OCI-LY7 (cell line): ENCODE measurements around the gene ANK3. TPM values are rescaled to one million over a fixed set of nuclear protein-coding genes. Genes with fewer than 3 reads are reported as not detected.

Source experiments
- BruUV-seq: library from RNA; stranded (reverse); fragments of 400-500 nt; replicated peaks from 2 replicates; lab custom pipeline; 2021; lab: Mats Ljungman, UMichigan
- CTCF ChIA-PET: fragments of 300-600 bp; sonication (Branson Sonifier 250); formaldehyde crosslinking; loops from one replicate; lab custom pipeline; 2022; ENCODE audit warnings: antibody characterized with exemption; ENCODE audit not compliant: unreplicated experiment; lab: Charles Lee
- POLR2A ChIA-PET: fragments of 300-600 bp; sonication (Branson Sonifier 250); formaldehyde crosslinking; loops from one replicate; lab custom pipeline; 2022; ENCODE audit warnings: antibody characterized with exemption; lab: Charles Lee
- DNase-seq: peaks from one replicate; pipeline ENCODE4 v3.0.0-alpha.2; 2015; ENCODE audit warnings: low spot score
- H2AFZ ChIP-seq: fragments of 200-600 bp; sonication (generic), shearing (Covaris generic); 2 replicates; pipeline ENCODE4 v1.6.1; 2014; ENCODE audit warnings: mild to moderate bottlenecking, antibody characterized with exemption, low read length, moderate library complexity
- H3K27ac ChIP-seq: fragments of 200-600 bp; sonication (generic); 2 replicates; pipeline ENCODE4 v1.5.1; 2014; ENCODE audit warnings: mixed run types, low read depth, mild to moderate bottlenecking, moderate library complexity, low read length, inconsistent platforms; ENCODE audit not compliant: poor library complexity, severe bottlenecking
- H3K36me3 ChIP-seq: fragments of 200-600 bp; sonication (generic); 2 replicates; pipeline ENCODE4 v1.6.1; 2014; ENCODE audit warnings: mild to moderate bottlenecking, antibody characterized with exemption, low read length, moderate library complexity, mixed read lengths; ENCODE audit not compliant: insufficient read depth
- H3K4me1 ChIP-seq: fragments of 200-600 bp; sonication (generic); 2 replicates; pipeline ENCODE4 v1.5.1; 2014; ENCODE audit warnings: mild to moderate bottlenecking, low read length; ENCODE audit not compliant: insufficient read depth, poor library complexity, severe bottlenecking
- H3K4me2 ChIP-seq: fragments of 200-600 bp; sonication (generic); 2 replicates; pipeline ENCODE4 v1.6.1; 2014; ENCODE audit warnings: mild to moderate bottlenecking, low read length
- H3K4me3 ChIP-seq: fragments of 200-600 bp; sonication (generic); 2 replicates; pipeline ENCODE4 v1.5.1; 2014; ENCODE audit warnings: mild to moderate bottlenecking, low read depth, low read length; ENCODE audit not compliant: poor library complexity, severe bottlenecking
- H3K79me2 ChIP-seq: fragments of 200-600 bp; sonication (generic); 2 replicates; pipeline ENCODE4 v1.6.1; 2016; ENCODE audit warnings: low read depth, mild to moderate bottlenecking, low read length, moderate library complexity, mixed read lengths; ENCODE audit not compliant: insufficient read depth
- H3K9me2 ChIP-seq: fragments of 200-600 bp; sonication (generic); 2 replicates; pipeline ENCODE4 v1.6.1; 2016; ENCODE audit warnings: mild to moderate bottlenecking, low read length, mixed read lengths; ENCODE audit not compliant: insufficient read depth
- H3K9me3 ChIP-seq: fragments of 200-600 bp; sonication (generic); 2 replicates; pipeline ENCODE4 v1.6.1; 2014; ENCODE audit warnings: mild to moderate bottlenecking, mixed run types, low read length, mixed read lengths
- H4K20me1 ChIP-seq: fragments of 200-600 bp; sonication (generic); 2 replicates; pipeline ENCODE4 v1.6.1; 2014; ENCODE audit warnings: mild to moderate bottlenecking, antibody characterized with exemption, low read length, moderate library complexity, mixed read lengths; ENCODE audit not compliant: insufficient read depth
- CTCF ChIP-seq: fragments of 200-600 bp; sonication (generic); conservative IDR thresholded peaks from 2 replicates; pipeline ENCODE4 v1.5.1; 2014; ENCODE audit warnings: mild to moderate bottlenecking, antibody characterized with exemption, low read length, moderate library complexity, mixed read lengths
- EZH2phosphoT487 ChIP-seq: fragments of 200-600 bp; sonication (generic); IDR thresholded peaks from 2 replicates; pipeline ENCODE4 v1.6.1; 2018; ENCODE audit warnings: low read depth, borderline replicate concordance, mild to moderate bottlenecking, mixed run types, antibody characterized with exemption, low read length, moderate library complexity, mixed read lengths
- intact Hi-C: fragments of 100-400 bp; cut with micrococcal nuclease; formaldehyde crosslinking; loops from one replicate; pipeline ENCODE4 v1.10.0; 2022; ENCODE audit not compliant: unreplicated experiment
- total RNA-seq, 2 experiments: library from RNA; depleted of rRNA in 1 of 2; stranded (reverse); fragments of >200 nt in 1 of 2; shearing (Covaris generic) in 1 of 2; gene quantifications; 2 replicates each; pipeline ENCODE4 v1.2.3, GENCODE V29; 2014 to 2022

Gene ANK3
- total RNA-seq, 2 experiments from 2014 or later, result 0.13 to 0.49 TPM

- no peaks in the 10 kb centered on the region for H3K79me2 ChIP-seq
- H2AFZ ChIP-seq, result no peak overlapping the region
- H3K27ac ChIP-seq, result no peak overlapping the region
- BruUV-seq, result no TSS peak
- no peaks in the 10 kb centered on the region for H4K20me1 ChIP-seq
- H3K4me2 ChIP-seq, result no peak overlapping the region
- no peak overlapping the region for H3K4me3 ChIP-seq
- no peaks in the 10 kb centered on the region for H3K36me3 ChIP-seq
- POLR2A ChIA-PET, result interaction anchor here (0.6 to 1.5 kb wide), 2 partner anchors 14 to 216 kb away, joined by 3 to 4 read pairs; no protein-coding TSS in a partner anchor
- H3K9me2 ChIP-seq, result no peaks in the 10 kb centered on the region
- no peak for TF ChIP-seq EZH2phosphoT487
- TF ChIP-seq CTCF, result no peak
- DNase-seq, result no peak
- intact Hi-C loops, result no loop called here
- H3K4me1 ChIP-seq, result no peaks in the 10 kb centered on the region
- CTCF ChIA-PET, result no interaction called here
- no peaks in the 10 kb centered on the region for H3K9me3 ChIP-seq
These were observed 361.6 kb downstream of the ANK3 start for GRCh38 chr10:60028081-60028480.

GRCh38 chr10:60025279-60025678, 364.4 kb downstream of the ANK3 start:
- BruUV-seq, result no TSS peak
- CTCF ChIA-PET, result no interaction called here
- H3K27ac ChIP-seq, result no peak overlapping the region

More at GRCh38 chr10:60025279-60025678, 364.4 kb downstream of the ANK3 start:
- Histone ChIP-seq H3K36me3 (no peaks in the 10 kb centered on the region), H3K79me2 (no peaks in the 10 kb centered on the region), H3K4me3 (no peak overlapping the region), H3K4me1 (no peaks in the 10 kb centered on the region), H3K9me2 (no peaks in the 10 kb centered on the region), H3K4me2 (no peak overlapping the region), H4K20me1 (no peaks in the 10 kb centered on the region), H3K9me3 (no peaks in the 10 kb centered on the region), H2AFZ (no peak overlapping the region)
- TF ChIP-seq EZH2phosphoT487, result no peak
- no peak for TF ChIP-seq CTCF
- intact Hi-C loops, result no loop called here
- POLR2A ChIA-PET, result no interaction called here
- DNase-seq, result no peak
